ENCODE results near the gene LCE1C. TPM values are rescaled to one million over a fixed set of nuclear protein-coding genes. Genes with fewer than 3 reads are reported as not detected.

Gene LCE1C
- total RNA-seq, 1 donor: not detected

GRCh38 chr1:152817309-152817708 is 10.9 kb upstream of the LCE1C start:
- no peak for DNase-seq (ENCODE audit: low read depth)
- no peak overlapping the region for H3K4me3 ChIP-seq (ENCODE audit: low read depth, low read length)
- TF ChIP-seq CTCF (IDR thresholded peaks at IDR 0.05; ENCODE audit: insufficient read depth, low read length): no peak

GRCh38 chr1:152811671-152812070 is 5.2 kb upstream of the LCE1C start, which contains the start of gene LCE1B:
Gene LCE1B (plus strand): TSS chr1:152811971. CDS start chr1:152812447, 476 bp downstream.
- H3K4me3 ChIP-seq (ENCODE audit: low read depth, low read length): no peak within 1 kb of the TSS
- no peak for TF ChIP-seq CTCF (IDR thresholded peaks at IDR 0.05; ENCODE audit: insufficient read depth, low read length)
- DNase-seq (ENCODE audit: low read depth): no peak

GRCh38 chr1:152811050-152811449 is 4.6 kb upstream of the LCE1C start:
- DNase-seq (ENCODE audit: low read depth): no peak
- H3K4me3 ChIP-seq (ENCODE audit: low read depth, low read length): no peak overlapping the region
- no peak for TF ChIP-seq CTCF (IDR thresholded peaks at IDR 0.05; ENCODE audit: insufficient read depth, low read length)

GRCh38 chr1:152801333-152801732 is 5.1 kb downstream of the LCE1C start:
- TF ChIP-seq CTCF (IDR thresholded peaks at IDR 0.05; ENCODE audit: insufficient read depth, low read length): no peak
- H3K4me3 ChIP-seq (ENCODE audit: low read depth, low read length): no peak overlapping the region
- DNase-seq (ENCODE audit: low read depth): no peak

- no peak for TF ChIP-seq CTCF (IDR thresholded peaks at IDR 0.05; ENCODE audit: insufficient read depth, low read length)
- no peak for DNase-seq (ENCODE audit: low read depth)
- H3K4me3 ChIP-seq (ENCODE audit: low read depth, low read length): no peak within 1 kb of the TSS
Measured at GRCh38 chr1:152796421-152796820, 10.0 kb downstream of the LCE1C start, which contains the start of gene LCE1D. Gene LCE1D (plus strand): TSS chr1:152796721. CDS start chr1:152797795, 1,074 bp downstream.

GRCh38 chr1:152795686-152796085 is 10.8 kb downstream of the LCE1C start:
- DNase-seq (ENCODE audit: low read depth): no peak
- TF ChIP-seq CTCF (IDR thresholded peaks at IDR 0.05; ENCODE audit: insufficient read depth, low read length): no peak
- no peak overlapping the region for H3K4me3 ChIP-seq (ENCODE audit: low read depth, low read length)

GRCh38 chr1:152786077-152786476 is 20.4 kb downstream of the LCE1C start, which contains the start of gene LCE1E:
Gene LCE1E (plus strand): TSS chr1:152786257. CDS start chr1:152787300, 1,043 bp downstream.
- no peak for DNase-seq (ENCODE audit: low read depth)
- no peak for TF ChIP-seq CTCF (IDR thresholded peaks at IDR 0.05; ENCODE audit: insufficient read depth, low read length)
- H3K4me3 ChIP-seq (ENCODE audit: low read depth, low read length): no peak within 1 kb of the TSS

Measured in fibroblast of the aortic adventitia (primary cell).